Inferior parietal cortex (tissue), 1 donor: ENCODE measurements around the gene MYO1A.

Source experiments
- DNase-seq: peaks from one replicate; pipeline ENCODE4 v3.0.0-alpha.2; 2016; ENCODE audit errors: extremely low spot score

MYO1A gene

DNA sequence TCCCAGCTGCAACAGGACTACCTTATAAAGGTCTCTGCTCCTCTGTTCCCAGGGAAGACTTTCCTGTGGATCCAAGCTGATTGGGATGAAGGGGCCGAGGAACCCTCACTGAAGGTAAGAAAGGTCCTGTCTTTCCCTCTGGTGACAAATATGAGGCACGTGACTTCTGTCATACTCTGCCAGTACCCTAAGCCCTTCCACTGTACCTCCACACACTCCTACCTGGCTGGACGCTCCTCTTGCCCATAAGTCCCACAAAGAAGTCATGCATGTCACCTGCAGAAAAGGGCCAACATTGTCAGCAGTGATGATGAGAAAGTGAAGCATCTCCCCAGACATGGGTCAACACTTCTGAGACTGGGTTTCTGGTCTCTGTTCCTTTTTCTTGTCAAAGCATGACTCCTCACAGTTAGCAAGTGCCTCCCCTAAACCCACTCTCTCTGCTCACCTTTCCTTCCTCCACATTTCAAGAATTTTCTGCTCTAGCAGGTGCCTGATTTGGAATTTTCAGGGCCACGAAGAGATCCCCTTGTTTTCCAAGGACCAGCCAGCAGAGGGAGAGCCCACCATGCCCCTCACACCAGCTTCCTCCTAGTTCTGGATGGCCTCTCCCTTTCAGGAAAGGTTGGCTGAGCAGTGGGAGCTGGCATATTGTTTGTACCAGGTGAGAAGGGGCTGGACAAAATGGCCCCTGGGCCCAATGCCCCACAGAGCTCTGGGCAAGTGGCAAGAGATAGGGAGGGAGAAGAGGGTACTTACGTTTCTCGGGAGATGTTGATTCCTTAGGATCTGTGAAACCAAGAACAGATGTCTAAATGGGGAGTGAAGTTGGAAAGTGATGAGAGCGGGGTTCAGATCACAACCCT, 37.1 kb downstream of the MYO1A start:
- no peak for DNase-seq

GRCh38 chr12:57011438-57012424, 38.2 kb downstream of the MYO1A start:
- DNase-seq = no peak

DNA sequence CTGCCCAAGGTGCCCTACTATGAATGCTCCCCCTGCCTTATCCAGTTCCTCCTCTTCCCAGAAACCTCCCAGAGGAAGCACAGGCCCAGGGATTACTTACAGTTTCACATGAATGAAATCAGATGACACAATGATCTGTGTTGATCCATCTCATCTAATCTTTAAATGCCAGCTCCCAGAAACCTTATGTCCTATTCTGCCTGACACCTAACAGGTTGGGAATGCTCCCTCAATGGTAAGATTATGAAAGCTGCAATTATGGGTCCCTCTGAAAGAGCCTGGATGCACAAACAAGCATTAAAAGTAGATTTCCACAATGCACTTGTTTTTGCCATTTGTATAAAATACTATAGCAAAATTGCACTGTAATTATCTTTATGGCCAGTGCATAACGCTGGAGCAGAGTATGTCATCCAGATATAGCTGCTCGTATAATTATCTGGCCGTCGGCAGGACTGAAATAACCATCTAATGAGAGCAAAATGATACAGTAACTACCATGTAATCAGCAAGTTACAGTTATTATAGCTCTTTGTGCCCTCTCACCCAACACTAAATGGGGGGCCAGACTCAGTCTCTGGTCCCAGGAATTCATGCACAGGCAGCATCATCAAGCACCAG, 39.2 kb downstream of the MYO1A start:
- no peak for DNase-seq

DNA sequence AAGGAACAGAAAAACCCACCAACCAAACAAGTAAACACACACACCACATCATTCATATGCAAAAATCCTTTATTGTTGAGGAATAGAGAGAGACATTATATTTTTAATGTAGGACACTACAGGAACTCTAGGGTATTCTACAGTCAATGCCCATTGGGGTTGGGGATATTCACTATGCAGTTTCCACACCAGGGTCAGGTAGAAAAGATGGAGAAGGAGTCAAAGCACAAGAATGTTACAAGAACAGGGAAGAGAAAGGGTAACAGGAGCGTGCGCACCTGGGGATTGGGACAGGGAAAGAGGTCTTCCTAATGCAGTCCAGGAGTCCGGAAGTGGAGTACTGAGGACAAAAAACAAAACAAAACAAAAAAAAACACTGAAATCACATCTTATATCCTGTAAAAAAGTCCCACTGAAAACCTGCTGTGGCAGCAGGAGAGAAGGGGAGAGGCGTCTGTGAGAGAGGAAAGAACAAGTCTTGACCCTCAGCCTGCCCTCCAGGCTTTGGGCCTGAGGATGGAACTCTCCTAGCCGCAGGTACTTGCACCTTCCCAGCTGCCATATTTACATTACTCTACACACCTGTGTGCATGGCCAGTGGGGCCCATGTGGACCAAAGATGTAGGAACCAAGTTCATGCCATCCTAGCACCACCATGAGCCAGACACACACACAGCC, 39.8 kb downstream of the MYO1A start:
- DNase-seq = no peak

GRCh38 chr12:57008178-57008577, 41.8 kb downstream of the MYO1A start:
- DNase-seq = peak; percentile 66

- no peak for DNase-seq
Measured at GRCh38 chr12:57006809-57007475, 43.0 kb downstream of the MYO1A start.

DNA sequence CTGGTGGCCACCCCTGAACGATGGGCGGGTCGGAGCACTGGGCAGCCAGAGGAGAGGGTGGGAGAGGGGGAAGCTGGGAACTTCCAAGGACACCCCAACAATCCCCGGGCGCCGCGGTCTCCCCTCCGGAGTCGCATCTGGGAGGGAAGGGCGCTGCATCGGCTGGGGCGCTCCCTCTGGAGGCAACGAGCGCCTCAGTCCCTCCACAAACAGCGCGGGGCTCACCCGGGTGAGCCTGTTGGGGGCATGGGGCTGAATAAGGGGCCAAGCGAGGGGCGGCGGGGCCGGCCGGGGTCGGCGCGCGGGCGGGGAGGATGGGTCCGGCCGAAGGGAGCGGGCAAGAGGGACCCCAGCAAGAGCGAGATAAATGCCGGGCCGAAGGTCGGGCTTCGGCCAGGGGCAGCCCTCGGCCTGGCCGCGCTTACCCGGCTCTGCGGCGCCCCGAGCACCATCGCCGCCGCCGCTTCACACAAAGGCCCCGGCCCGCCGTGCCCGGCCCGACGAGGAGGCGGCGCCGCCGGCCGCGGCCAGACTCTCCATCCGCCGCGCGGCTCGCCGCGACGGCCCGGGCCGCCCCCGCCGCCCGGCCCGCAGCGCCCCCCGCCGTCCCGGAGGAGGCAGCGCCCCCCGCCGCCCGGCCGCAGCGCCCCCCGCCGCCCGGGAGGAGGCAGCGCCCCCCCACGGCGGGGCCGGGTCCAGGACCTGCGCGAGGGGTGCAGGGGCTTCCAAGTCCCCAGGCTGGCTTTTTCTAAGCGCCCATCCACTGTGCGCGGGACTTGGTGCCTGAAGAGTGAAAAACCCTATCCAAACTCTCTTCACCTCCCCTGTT, 43.7 kb downstream of the MYO1A start, which contains the start of gene ZBTB39:
TSS of gene ZBTB39 (minus strand) at position 567 of the 829 bp plus-strand sequence. CDS start 1,629 bp downstream, outside the sequence.
- DNase-seq = peak; percentile 33

DNA sequence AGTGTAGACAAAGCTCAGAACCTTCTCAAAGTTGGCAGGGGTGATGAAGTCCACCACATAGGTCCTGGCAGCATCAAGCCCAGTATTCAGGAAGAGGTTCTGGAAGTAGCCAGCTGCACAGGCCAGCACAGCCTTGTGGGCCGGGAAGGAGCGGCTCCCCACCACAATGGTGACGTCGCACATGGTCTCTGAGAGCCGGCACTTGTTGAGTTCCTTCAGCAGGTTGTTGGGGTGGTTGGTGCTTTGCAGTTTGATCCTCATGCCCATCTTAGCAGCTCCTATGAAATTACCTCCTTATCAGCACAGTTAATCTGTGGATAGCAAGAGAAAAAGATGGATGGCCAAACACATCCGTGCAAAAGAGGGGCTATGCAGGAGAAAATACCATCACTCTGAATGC, 45.3 kb downstream of the MYO1A start:
- DNase-seq = no peak

DNA sequence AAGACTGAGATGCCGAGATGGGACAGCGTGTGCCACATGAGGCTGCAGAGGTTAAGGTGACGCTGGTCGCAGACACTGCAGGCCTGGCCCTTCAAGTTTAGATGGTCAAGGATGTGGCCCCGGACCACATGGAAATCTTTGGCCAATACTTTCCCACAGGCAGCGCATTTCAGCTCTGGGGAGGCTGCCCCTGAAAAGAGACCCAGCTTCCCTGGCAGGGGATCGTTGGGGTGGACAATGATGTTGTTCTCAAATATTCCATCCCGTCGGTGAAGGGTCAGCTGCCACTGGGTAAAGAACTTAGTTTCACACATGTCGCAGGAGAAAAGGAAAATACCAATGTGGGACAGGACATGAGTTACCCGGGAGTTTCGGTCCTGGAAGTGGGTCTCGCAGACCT, 46.5 kb downstream of the MYO1A start:
- no peak for DNase-seq

- DNase-seq = peak; percentile 25
Measured at GRCh38 chr12:57001448-57001906, 48.5 kb downstream of the MYO1A start.

- no peak for DNase-seq
Measured at GRCh38 chr12:57000393-57000792, 49.5 kb downstream of the MYO1A start.

DNA sequence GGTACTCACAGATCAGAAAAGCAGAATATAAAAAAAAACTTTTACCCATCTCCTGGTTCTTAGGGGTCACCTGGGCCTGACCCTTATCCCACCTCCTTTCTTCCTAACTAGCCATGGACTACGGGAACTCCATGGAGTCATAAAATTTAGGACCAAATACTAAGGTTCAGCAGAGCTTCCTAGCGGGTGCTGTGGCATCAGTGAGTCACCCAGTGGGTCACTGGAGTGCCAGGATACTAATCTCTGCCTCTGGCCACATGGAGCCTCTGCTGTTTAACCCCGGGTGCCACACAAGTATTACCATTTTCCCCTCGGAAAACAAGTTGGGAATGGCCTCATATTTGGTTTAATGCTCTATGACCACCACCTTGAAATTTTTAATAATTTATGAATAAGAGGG, 50.5 kb downstream of the MYO1A start:
- DNase-seq = no peak

GRCh38 chr12:56998981-56999380, 50.9 kb downstream of the MYO1A start:
- DNase-seq = no peak

- DNase-seq = no peak
Measured at GRCh38 chr12:56998316-56998715, 51.6 kb downstream of the MYO1A start.

GRCh38 chr12:56996793-56997545, 53.0 kb downstream of the MYO1A start:
- DNase-seq = no peak

GRCh38 chr12:56995930-56996496, 53.9 kb downstream of the MYO1A start:
- DNase-seq = no peak

GRCh38 chr12:56995201-56995929, 54.6 kb downstream of the MYO1A start:
- DNase-seq = no peak

DNA sequence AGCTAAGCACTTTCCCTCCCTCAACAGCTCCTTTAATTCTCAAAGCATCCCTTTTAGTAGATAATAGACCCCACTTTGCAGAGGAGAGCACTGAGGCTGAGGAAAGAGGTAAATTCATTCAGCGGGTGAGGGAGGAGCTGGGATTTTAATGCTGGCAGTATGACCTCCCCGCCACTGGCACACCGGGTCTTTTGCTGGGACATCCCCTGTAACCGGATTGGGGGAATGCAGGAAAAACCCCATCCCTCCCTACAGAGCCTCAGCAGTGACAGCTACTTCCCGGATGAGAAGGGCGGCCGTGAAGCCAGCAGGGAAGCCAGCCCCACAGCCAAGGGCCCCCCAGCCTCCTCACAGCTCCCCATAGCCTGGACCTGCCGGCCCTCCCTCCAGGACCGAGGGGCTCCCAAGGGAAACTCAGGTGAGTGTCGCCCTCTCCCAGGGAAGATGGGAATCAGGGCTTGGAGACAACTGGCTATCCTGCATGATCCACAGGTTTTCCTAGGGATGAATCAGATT, 55.6 kb downstream of the MYO1A start:
- no peak for DNase-seq
